HepG2 (cell line): ENCODE data around the gene B3GALT6. TPM values are rescaled to one million over a fixed set of nuclear protein-coding genes. Genes with fewer than 3 reads are reported as not detected.
A peak's percentile ranks its signal among the peaks of the same experiment; 100 is the strongest.

Experiments
- CREM ChIP-seq, 2 experiments: sonication (generic) in 1 of 2; formaldehyde crosslinking in 1 of 2; IDR thresholded peaks; 2 replicates each; pipeline versions ENCODE4 v1.4.0 to v1.6.1; 2016 to 2020; ENCODE audit warnings: antibody characterized with exemption in 1 of 2, mild to moderate bottlenecking in 1 of 2, missing genetic modification reagents in 1 of 2
- DBP ChIP-seq: sonication (generic); formaldehyde crosslinking; IDR thresholded peaks from 2 replicates; pipeline ENCODE4 v1.4.0; 2020; ENCODE audit warnings: missing genetic modification reagents; ENCODE audit errors: not compliant biosample characterization
- DDIT3 ChIP-seq: sonication (generic); formaldehyde crosslinking; IDR thresholded peaks from 2 replicates; pipeline ENCODE4 v1.4.0; 2020; ENCODE audit warnings: mild to moderate bottlenecking, missing genetic modification reagents
- EP300 ChIP-seq, 3 experiments: sonication (generic) in 1 of 3; formaldehyde crosslinking in 1 of 3; IDR thresholded peaks; 2 replicates each; pipeline versions ENCODE4 v1.5.1 to v1.6.1; 2011 to 2020; ENCODE audit warnings: low read depth in 2 of 3, low read length in 2 of 3, borderline replicate concordance in 1 of 3, improper control_type of control experiment in 1 of 3, mild to moderate bottlenecking in 1 of 3, missing genetic modification reagents in 1 of 3, moderate library complexity in 1 of 3
- FOXM1 ChIP-seq: sonication (generic); formaldehyde crosslinking; IDR thresholded peaks from 2 replicates; pipeline ENCODE4 v1.5.0; 2020; ENCODE audit warnings: missing genetic modification reagents
- SNAPC2 ChIP-seq: sonication (generic); formaldehyde crosslinking; IDR thresholded peaks from 2 replicates; pipeline ENCODE4 v1.8.1; 2022; ENCODE audit warnings: mild to moderate bottlenecking, missing genetic modification reagents
- SOX6 ChIP-seq, 2 experiments: fragments of 450-650 bp in 1 of 2; sonication (generic) in 1 of 2; formaldehyde crosslinking in 1 of 2; IDR thresholded peaks; 2 replicates each; pipeline versions ENCODE4 v1.4.0 to v1.6.1; 2017 to 2020; ENCODE audit warnings: antibody characterized with exemption in 1 of 2, mild to moderate bottlenecking in 1 of 2, missing genetic modification reagents in 1 of 2
- STAG1 ChIP-seq: sonication (generic); formaldehyde crosslinking; IDR thresholded peaks from 2 replicates; pipeline ENCODE4 v1.4.0; 2020; ENCODE audit warnings: missing genetic modification reagents
- TBX2 ChIP-seq: sonication (generic); formaldehyde crosslinking; IDR thresholded peaks from 2 replicates; pipeline ENCODE4 v1.5.0; 2020; ENCODE audit warnings: missing genetic modification reagents, mild to moderate bottlenecking, borderline replicate concordance
- TCF7 ChIP-seq: sonication (generic); IDR thresholded peaks from 2 replicates; pipeline ENCODE4 v1.6.1; 2016; ENCODE audit warnings: antibody characterized with exemption, low read depth
- ZFP36 ChIP-seq: fragments of 150-350 bp; IDR thresholded peaks from 2 replicates; pipeline ENCODE4 v1.6.1; 2018; ENCODE audit warnings: borderline replicate concordance, low read length, low read depth; ENCODE audit not compliant: partially characterized antibody
- ZFYVE20 ChIP-seq: sonication (generic); formaldehyde crosslinking; IDR thresholded peaks from 2 replicates; pipeline ENCODE4 v1.8.0; 2023; ENCODE audit warnings: low read depth, mild to moderate bottlenecking, moderate library complexity, missing genetic modification reagents, borderline replicate concordance
- ZMYM3 ChIP-seq: sonication (generic); formaldehyde crosslinking; IDR thresholded peaks from 2 replicates; pipeline ENCODE4 v1.5.1; 2020; ENCODE audit warnings: mild to moderate bottlenecking, missing genetic modification reagents
- ZNF142 ChIP-seq: sonication (generic); formaldehyde crosslinking; IDR thresholded peaks from 2 replicates; pipeline ENCODE4 v1.4.0; 2020; ENCODE audit warnings: missing genetic modification reagents
- ZNF367 ChIP-seq: sonication (generic); formaldehyde crosslinking; IDR thresholded peaks from 2 replicates; pipeline ENCODE4 v1.4.0; 2020; ENCODE audit warnings: missing genetic modification reagents, borderline replicate concordance
- ZNF563 ChIP-seq: sonication (generic); formaldehyde crosslinking; IDR thresholded peaks from 2 replicates; pipeline ENCODE4 v1.8.0; 2022; ENCODE audit warnings: mild to moderate bottlenecking, moderate library complexity, missing genetic modification reagents
- ZNF644 ChIP-seq: IDR thresholded peaks from 2 replicates; pipeline ENCODE4 v1.6.1; 2016; ENCODE audit warnings: low read depth
- ZNF713 ChIP-seq: sonication (generic); formaldehyde crosslinking; IDR thresholded peaks from 2 replicates; pipeline ENCODE4 v1.4.0; 2020; ENCODE audit warnings: mild to moderate bottlenecking, missing genetic modification reagents
- ZSCAN9 ChIP-seq: IDR thresholded peaks from 2 replicates; pipeline ENCODE4 v1.6.1; 2016; ENCODE audit warnings: borderline replicate concordance
- polyA plus RNA-seq, 8 experiments: library from polyadenylated mRNA; depleted of rRNA in 3 of 8; stranded (reverse) in 7 of 8; unstranded in 1 of 8; fragments of >200 nt; fragmentation: Illumina TruSeq in 4 of 8; extraction: Trizol in 4 of 8; gene quantifications; 2 replicates each; pipeline versions ENCODE4 v1.2.1 to v1.2.3, GENCODE V29; 2011 to 2016; ENCODE audit warnings: low read depth in 4 of 8, missing spikeins in 1 of 8, mixed read lengths in 1 of 8; ENCODE audit not compliant: insufficient read depth in 1 of 8
- total RNA-seq, 5 experiments: library from RNA; depleted of rRNA; stranded (reverse); fragments of >200 nt; fragmentation: Illumina TruSeq; extraction: Trizol; gene quantifications; 2 replicates each; pipeline ENCODE4 v1.2.3, GENCODE V29; 2016; ENCODE audit warnings: low read depth in 1 of 5
- TF ChIP-seq, protein P1 (sequence below): conservative IDR thresholded peaks from 2 replicates; pipeline ENCODE4 v1.6.1; 2018; ENCODE audit warnings: missing genetic modification reagents

B3GALT6 gene
- total and polyA plus RNA-seq, 2 of the 13 experiments (the other 11 are each of a cell fraction or from before 2014, with no cell fraction given), result 3.9 to 14.2 TPM

DNA sequence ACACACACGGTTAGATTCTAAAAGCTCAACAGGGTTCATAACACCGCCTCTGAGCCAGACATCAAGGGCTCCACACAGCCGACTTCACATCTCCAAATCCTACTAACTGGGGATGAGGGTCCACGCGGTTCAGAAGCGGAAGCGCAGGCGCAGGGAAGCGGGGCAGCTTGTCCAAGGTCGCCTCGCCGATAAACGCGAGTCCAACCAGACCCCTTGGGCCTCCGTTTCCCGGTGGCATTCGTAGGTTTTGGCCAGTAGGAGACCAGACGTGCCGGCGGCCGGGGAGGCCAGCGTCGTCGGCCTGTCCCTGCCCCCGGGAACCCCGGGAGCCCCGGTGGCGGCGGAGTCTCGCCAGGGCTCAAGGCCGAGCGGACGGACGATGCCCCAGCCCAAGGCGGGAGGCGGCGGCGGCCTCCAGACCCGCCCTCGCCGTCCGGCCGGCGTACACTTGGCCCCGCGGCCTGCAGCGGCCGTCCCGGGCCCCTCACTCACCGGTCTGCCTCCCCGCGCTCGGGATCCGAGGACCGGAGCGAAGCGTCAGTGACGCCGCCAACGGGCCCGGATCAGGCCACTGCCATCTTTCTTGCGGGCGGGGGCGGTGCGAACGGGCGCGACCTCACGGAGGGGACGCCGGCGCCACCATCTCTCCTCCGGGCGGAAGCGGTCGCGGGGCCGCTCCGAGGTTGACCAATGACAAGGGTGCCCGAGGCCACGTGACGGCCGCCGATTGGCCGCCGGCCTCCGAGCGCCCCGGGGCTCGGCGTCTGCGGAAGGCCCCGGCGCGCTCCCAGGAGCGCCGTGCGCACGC lies 433 bp upstream of the B3GALT6 start, which contains the start of gene SDF4 (continued):
- TF ChIP-seq ZNF713 (CRISPR knock-in tag) (no peak), SOX6 (IDR thresholded peaks at IDR 0.05) (no peak), SOX6 (CRISPR knock-in tag; IDR thresholded peaks at IDR 0.05) (no peak), EP300 (IDR thresholded peaks at IDR 0.05; ENCODE audit: low read depth in 2 of 2, low read length in 2 of 2) (no peak), EP300 (CRISPR knock-in tag; IDR thresholded peaks at IDR 0.05; ENCODE audit: borderline replicate concordance) (peak; percentile 53; the same call in 1 of the 2 replicates), ZFP36 (no peak), ZSCAN9 (CRISPR knock-in tag) (no peak), ZNF142 (CRISPR knock-in tag) (no peak), ZMYM3 (CRISPR knock-in tag) (no peak), TBX2 (CRISPR knock-in tag) (peak; percentile 76), SNAPC2 (CRISPR knock-in tag) (no peak), CREM (IDR thresholded peaks at IDR 0.05) (no peak), CREM (CRISPR knock-in tag; IDR thresholded peaks at IDR 0.05) (no peak), ZNF644 (CRISPR knock-in tag) (no peak), ZNF563 (peak; percentile 76), ZFYVE20 (no peak), STAG1 (0 out of 2 replicates have a peak, but pooled peaks have one; percentile 1), FOXM1 (no peak), TCF7 (no peak), DDIT3 (CRISPR knock-in tag) (no peak), DBP (CRISPR knock-in tag) (no peak), ZNF367 (CRISPR knock-in tag) (no peak; the same call in 1 of the 2 replicates)
- TF ChIP-seq, protein P1, sequence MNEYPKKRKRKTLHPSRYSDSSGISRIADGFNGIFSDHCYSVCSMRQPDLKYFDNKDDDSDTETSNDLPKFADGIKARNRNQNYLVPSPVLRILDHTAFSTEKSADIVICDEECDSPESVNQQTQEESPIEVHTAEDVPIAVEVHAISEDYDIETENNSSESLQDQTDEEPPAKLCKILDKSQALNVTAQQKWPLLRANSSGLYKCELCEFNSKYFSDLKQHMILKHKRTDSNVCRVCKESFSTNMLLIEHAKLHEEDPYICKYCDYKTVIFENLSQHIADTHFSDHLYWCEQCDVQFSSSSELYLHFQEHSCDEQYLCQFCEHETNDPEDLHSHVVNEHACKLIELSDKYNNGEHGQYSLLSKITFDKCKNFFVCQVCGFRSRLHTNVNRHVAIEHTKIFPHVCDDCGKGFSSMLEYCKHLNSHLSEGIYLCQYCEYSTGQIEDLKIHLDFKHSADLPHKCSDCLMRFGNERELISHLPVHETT (CRISPR knock-in tag), result peak; percentile 75
